IMR-90 (cell line): Measurements from ENCODE around the gene NADK2.

Experiments used
- CTCF ChIP-seq: conservative IDR thresholded peaks from 2 replicates; pipeline ENCODE4 v1.5.1; 2012; ENCODE audit warnings: mild to moderate bottlenecking, low read depth, low read length, improper control_type of control experiment
- ELK1 ChIP-seq: fragments of 150-350 bp; IDR thresholded peaks from 2 replicates; pipeline ENCODE4 v1.6.1; 2016; ENCODE audit warnings: low read depth, mild to moderate bottlenecking, low read length, moderate library complexity, borderline replicate concordance
- FOS ChIP-seq: fragments of 150-350 bp; IDR thresholded peaks from 2 replicates; pipeline ENCODE4 v1.6.1; 2016; ENCODE audit warnings: low read depth, low read length
- MAFK ChIP-seq: IDR thresholded peaks from 2 replicates; pipeline ENCODE4 v1.6.1; 2012; ENCODE audit warnings: low read depth, low read length, improper control_type of control experiment
- MAZ ChIP-seq: IDR thresholded peaks from 2 replicates; pipeline ENCODE4 v1.6.1; 2012; ENCODE audit warnings: low read depth, mild to moderate bottlenecking, low read length, improper control_type of control experiment, moderate library complexity, borderline replicate concordance
- MXI1 ChIP-seq: IDR thresholded peaks from 2 replicates; pipeline ENCODE4 v1.6.1; 2012; ENCODE audit warnings: low read depth, mild to moderate bottlenecking, low read length, moderate library complexity, borderline replicate concordance
- POLR2A ChIP-seq: IDR thresholded peaks from 2 replicates; pipeline ENCODE4 v1.6.1; 2012; ENCODE audit warnings: mild to moderate bottlenecking, low read depth, low read length
- RFX5 ChIP-seq: IDR thresholded peaks from 2 replicates; pipeline ENCODE4 v1.8.0; 2012; ENCODE audit warnings: low read depth, mild to moderate bottlenecking, low read length, moderate library complexity

GRCh38 chr5:36272136-36272690, 30.5 kb upstream of the NADK2 start:
- no peak for TF ChIP-seq MAZ
- no peak for TF ChIP-seq FOS
- no peak for TF ChIP-seq CTCF
- no peak for TF ChIP-seq POLR2A
- no peak for TF ChIP-seq RFX5
- no peak for TF ChIP-seq ELK1
- TF ChIP-seq MXI1: no peak
- TF ChIP-seq MAFK: no peak
